Aorta (tissue), 5 donors: ENCODE data around the gene HDAC1. TPM values are rescaled to one million over a fixed set of nuclear protein-coding genes. Genes with fewer than 3 reads are reported as not detected.

Experiments used
- ATAC-seq: fragments of 200-7000 bp; cut with Tn5 transposase; one replicate; pipeline ENCODE4 v1.9.1; 2022; ENCODE audit warnings: moderate library complexity; ENCODE audit not compliant: low FRiP score
- DNase-seq, 2 donors: peaks; one replicate each; pipeline ENCODE4 v3.0.0-alpha.2; 2020
- H3K27ac ChIP-seq, 2 donors: one replicate each; pipeline ENCODE4 v1.5.1; 2013; ENCODE audit warnings: low read length in 2 of 2, mild to moderate bottlenecking in 2 of 2, moderate library complexity in 2 of 2, control low read depth in 1 of 2, inconsistent platforms in 1 of 2, low read depth in 1 of 2
- H3K27me3 ChIP-seq, 2 donors: one replicate each; pipeline ENCODE4 v1.6.1; 2013; ENCODE audit warnings: control low read depth in 1 of 2, low read length in 1 of 2, mild to moderate bottlenecking in 1 of 2, moderate library complexity in 1 of 2; ENCODE audit not compliant: insufficient read depth in 2 of 2, control insufficient read depth in 1 of 2
- H3K36me3 ChIP-seq, 2 donors: one replicate each; pipeline ENCODE4 v1.6.1; 2013; ENCODE audit warnings: control low read depth in 1 of 2, low read length in 1 of 2, mild to moderate bottlenecking in 1 of 2; ENCODE audit not compliant: insufficient read depth in 2 of 2, control insufficient read depth in 1 of 2
- H3K4me1 ChIP-seq, 2 donors: one replicate each; pipeline ENCODE4 v1.6.1; 2013; ENCODE audit warnings: low read length in 2 of 2, control low read depth in 1 of 2, mild to moderate bottlenecking in 1 of 2, moderate library complexity in 1 of 2; ENCODE audit not compliant: insufficient read depth in 2 of 2, control insufficient read depth in 1 of 2
- H3K4me3 ChIP-seq, 2 donors: one replicate each; pipeline ENCODE4 v1.5.1; 2013; ENCODE audit warnings: low read length in 2 of 2, control low read depth in 1 of 2, mild to moderate bottlenecking in 1 of 2
- H3K9me3 ChIP-seq: one replicate; pipeline ENCODE4 v1.6.1; 2013; ENCODE audit warnings: mild to moderate bottlenecking, low read length; ENCODE audit not compliant: control insufficient read depth
- WGBS, 2 donors: extraction: QIAGEN DNeasy Blood & Tissue Kit; methylation state at CpG; one replicate each; pipeline ENCODE4 v1.1.7; 2013; 5-methylcytosine and 5-hydroxymethylcytosine counted together
- intact Hi-C, 2 donors: fragments of 100-400 bp; cut with DNase I; formaldehyde crosslinking; loops; one replicate each; pipeline versions ENCODE4 v1.14.2 to v1.15.0; 2022
- polyA plus RNA-seq, 2 donors: library from polyadenylated mRNA; stranded (reverse); fragments of 200-250 nt; gene quantifications; one replicate each; pipeline ENCODE4 v1.2.3, GENCODE V29; 2013
- total RNA-seq, 2 donors: library from RNA; stranded (reverse); fragmentation: NEBNext Ultra II Directional; extraction: Animal tissue kit (Norgen Biotek cat#: 25700); gene quantifications; one replicate each; pipeline ENCODE4 v1.2.1, GENCODE V29; 2021
- donor health status: healthy with polysubstance abuse.
- donor health status: Bipolar disorder and iron deficiency.
- donor health status: DM: no; HTN: no; CAD: no.
- donor health status: DM: no; HTN: no; CAD: no.
- donor health status: DM: yes; HTN: yes; CAD: no.

Gene HDAC1
- total and polyA plus RNA-seq, 4 donors: 37.2 to 65.5 (median 51.7) TPM

DNA sequence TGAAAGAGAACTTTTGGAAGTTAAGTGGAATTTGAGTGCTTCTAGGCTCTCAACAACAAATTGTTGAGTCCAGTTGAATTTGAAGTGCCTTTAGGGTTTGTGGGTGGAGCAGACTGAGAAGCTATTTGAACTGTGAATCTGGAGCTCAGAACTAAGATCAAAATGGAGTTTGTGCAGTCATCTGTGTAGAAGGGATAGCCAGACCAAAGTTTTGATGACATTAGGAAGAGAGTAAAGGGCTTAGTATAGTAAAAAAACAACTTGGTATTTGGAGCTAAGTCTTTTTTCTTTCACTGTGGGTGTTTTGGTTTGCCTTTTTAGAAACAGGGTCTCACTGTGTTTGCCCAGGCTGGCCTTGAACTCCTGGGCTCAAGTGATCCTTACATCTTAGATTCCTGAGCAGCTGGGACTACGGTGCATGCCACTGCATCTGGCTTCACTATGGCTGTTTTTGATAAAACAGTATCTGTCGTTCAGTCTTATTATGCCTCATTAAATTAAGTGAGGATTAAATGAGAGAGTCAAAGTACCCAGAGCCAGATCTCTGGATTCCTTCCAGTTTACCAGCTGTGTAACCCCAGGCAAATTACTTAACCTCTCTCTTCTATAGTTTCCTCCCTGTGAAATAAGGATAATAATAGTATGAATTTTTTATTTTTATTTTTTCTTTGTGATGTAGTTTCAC, 20.0 kb downstream of the HDAC1 start:
- Histone ChIP-seq H3K4me1 (no peaks in the 10 kb centered on the region), H3K9me3 (no peaks in the 10 kb centered on the region), H3K27me3 (no peaks in the 10 kb centered on the region), H3K27ac (no peak overlapping the region), H3K4me3 (no peak overlapping the region), H3K36me3 (peaks cover 0 to 2% of the 10 kb centered on the region in 2 donors)
- DNase-seq (no peak), ATAC-seq (no peak)
- 66 to 69% methylated on average over 2 of the region's 2 CpGs for WGBS, 2 donors
- intact Hi-C loops: no loop called here

DNA sequence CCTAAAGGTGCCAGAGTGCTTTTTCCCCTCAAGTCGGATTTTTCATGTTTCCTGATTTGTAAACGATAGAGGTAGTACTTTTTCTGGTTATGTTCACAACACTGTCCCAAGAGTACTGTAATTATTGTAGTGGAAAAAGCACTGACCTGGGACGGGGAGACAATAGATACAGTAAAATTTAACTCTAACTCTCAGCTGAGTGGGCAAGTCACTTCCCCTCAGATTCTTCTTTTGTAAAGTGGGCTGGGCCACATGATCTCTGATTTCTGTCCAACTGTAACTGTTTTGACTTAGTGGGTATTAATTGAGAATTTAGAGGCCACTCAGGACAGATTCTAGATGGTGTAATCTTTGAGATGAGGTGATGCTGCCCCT, 25.0 kb downstream of the HDAC1 start:
- H3K27me3 ChIP-seq: no peaks in the 10 kb centered on the region
- ATAC-seq: no peak
- no peak overlapping the region for H3K27ac ChIP-seq
- H3K4me3 ChIP-seq: no peak overlapping the region
- intact Hi-C loops: no loop called here
- WGBS, 2 donors: 71 to 79% methylated on average over 3 of the region's 3 CpGs
- no peak for DNase-seq
- peaks cover 2% of the 10 kb centered on the region in 2 donors for H3K36me3 ChIP-seq
- H3K4me1 ChIP-seq: no peaks in the 10 kb centered on the region
- H3K9me3 ChIP-seq: no peaks in the 10 kb centered on the region

DNA sequence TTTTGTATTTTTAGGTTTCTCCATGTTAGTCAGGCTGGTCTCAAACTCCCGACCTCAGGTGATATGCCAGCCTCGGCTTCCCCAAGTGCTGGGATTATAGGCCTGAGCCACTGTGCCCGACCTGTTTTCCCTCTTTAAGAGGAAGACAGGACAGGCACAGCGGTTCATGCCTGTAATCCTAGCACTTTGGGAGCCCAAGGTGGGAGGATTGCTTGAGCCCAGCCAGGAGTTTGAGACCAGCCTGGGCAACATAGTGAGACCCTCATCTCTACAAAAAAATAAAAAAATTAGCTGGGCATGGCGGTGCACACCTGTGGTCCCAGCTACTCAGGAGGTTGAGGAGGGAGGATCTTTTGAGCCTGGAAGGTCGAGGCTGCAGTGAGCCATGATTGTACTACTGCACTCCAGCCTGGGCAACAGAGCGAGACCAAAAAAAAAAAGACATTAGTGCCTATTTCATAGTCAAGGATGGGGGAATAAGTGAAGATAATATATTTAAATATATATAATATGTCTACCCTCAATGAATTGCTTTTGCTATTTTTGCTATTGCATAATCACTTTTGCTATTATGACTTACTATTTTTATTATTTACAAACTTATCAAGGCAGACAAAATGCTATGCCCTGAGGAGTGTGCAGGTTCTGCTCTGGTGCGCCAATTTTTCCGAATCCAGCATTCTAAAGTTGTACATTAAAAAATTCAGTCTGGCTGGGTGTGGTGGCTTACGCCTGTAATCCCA, 26.4 kb downstream of the HDAC1 start:
- ATAC-seq: no peak
- H3K9me3 ChIP-seq: no peaks in the 10 kb centered on the region
- WGBS, 2 donors: 97 to 98% methylated on average over 10 of the region's 10 CpGs
- H3K36me3 ChIP-seq: peaks cover 2% of the 10 kb centered on the region in 2 donors
- H3K4me3 ChIP-seq: no peak overlapping the region
- no peak overlapping the region for H3K27ac ChIP-seq
- H3K4me1 ChIP-seq: no peaks in the 10 kb centered on the region
- no peaks in the 10 kb centered on the region for H3K27me3 ChIP-seq
- DNase-seq: no peak
- intact Hi-C loops: no loop called here

DNA sequence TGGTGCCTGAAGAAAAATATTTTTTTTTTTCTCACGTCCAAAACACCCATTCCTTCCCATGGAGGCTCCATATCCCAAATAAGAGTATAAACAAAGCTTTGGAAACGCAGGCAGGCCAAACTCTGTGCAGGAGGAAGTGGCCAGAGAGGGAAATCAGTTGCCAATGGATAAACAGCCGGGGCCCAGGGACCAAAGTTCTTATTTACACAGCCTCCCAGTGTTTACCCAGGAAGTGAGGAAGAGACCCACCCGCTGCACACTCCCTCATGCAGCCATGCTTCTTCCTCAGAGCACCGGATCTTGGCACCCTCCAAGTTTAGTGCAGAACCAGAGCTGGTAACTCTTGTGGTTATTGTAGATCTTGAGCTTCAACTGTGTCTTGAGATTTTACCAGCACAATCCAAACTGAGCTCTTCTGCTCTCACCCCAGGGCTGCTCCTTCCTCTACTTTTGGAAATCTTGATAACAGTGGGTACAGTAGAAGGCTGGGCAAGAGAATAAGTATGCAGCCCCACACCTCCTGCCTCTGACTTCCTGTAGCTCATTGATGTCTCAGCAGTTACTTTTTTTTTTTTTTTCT, 29.9 kb downstream of the HDAC1 start:
- WGBS, 2 donors: 28 to 38% methylated on average over 5 of the region's 5 CpGs
- no peak for DNase-seq
- no peak overlapping the region for H3K4me3 ChIP-seq
- peaks cover under 1 to 2% of the 10 kb centered on the region in 2 donors for H3K36me3 ChIP-seq
- no peaks in the 10 kb centered on the region for H3K4me1 ChIP-seq
- no peaks in the 10 kb centered on the region for H3K9me3 ChIP-seq
- no peak for ATAC-seq
- intact Hi-C loops: no loop called here
- no peaks in the 10 kb centered on the region for H3K27me3 ChIP-seq
- H3K27ac ChIP-seq: no peak overlapping the region

DNA sequence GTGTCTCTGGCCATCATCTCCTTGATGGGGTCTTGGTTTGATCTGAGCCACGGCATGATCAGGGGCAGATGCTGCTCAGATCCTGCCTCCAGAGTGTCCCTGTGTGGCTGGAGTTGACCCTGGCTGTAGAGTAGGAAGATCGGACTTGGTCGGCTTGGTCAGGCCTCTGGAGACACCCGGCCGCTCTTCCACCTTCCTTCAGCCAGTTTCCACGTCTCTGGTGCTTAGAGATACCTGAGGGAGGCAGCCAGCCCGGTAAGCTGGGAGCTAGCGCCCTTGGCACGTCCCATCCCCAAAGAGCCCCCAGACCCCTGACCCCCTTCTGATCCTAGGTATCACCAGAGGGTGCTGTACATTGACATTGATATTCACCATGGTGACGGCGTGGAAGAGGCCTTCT, 35.3 kb downstream of the HDAC1 start:
- peaks cover 6 to 10% of the 10 kb centered on the region in 2 donors for H3K36me3 ChIP-seq
- intact Hi-C loops: no loop called here
- H3K27me3 ChIP-seq: no peaks in the 10 kb centered on the region
- peak in 1 of 2 donors; percentile 51 for DNase-seq
- whole genome bisulfite sequencing, 2 donors: 92 to 95% methylated on average over 11 of the region's 11 CpGs
- no peaks in the 10 kb centered on the region for H3K9me3 ChIP-seq
- no peak overlapping the region for H3K27ac ChIP-seq
- H3K4me1 ChIP-seq: no peaks in the 10 kb centered on the region
- ATAC-seq: no peak
- H3K4me3 ChIP-seq: no peak overlapping the region

DNA sequence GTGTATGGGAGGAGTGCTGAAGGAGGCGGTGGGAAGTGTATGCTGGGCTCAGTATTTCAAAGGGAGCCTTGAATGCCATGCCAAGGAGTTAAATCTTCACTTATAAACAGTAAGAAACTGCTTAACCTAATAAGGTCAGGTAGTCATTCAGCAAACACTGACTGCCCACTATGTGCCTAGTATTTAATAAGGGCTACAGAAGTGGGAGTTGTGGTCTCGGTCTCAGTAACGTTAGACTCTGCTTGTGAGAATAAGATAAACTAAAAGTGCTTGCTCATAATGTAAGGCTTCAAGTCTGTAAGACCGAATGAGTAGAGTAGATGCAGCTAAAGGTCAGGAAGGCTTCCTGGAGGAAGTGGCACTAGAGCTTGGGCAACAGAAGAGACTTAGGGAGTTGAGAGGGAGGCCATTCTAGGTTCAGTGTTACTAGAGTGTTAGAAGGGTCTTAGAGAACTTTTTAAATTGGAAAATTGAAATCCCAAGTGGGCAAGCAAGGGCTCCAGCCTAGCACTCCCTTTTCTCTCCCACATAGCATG, 38.1 kb downstream of the HDAC1 start:
- H3K9me3 ChIP-seq: no peaks in the 10 kb centered on the region
- no peaks in the 10 kb centered on the region for H3K27me3 ChIP-seq
- H3K4me1 ChIP-seq: no peaks in the 10 kb centered on the region
- ATAC-seq (no peak), DNase-seq (no peak)
- H3K36me3 ChIP-seq: peaks cover 6 to 15% of the 10 kb centered on the region in 2 donors
- H3K4me3 ChIP-seq: no peak overlapping the region
- no peak overlapping the region for H3K27ac ChIP-seq
- intact Hi-C loops: no loop called here
- WGBS, 2 donors: 86 to 93% methylated on average over 4 of the region's 4 CpGs

DNA sequence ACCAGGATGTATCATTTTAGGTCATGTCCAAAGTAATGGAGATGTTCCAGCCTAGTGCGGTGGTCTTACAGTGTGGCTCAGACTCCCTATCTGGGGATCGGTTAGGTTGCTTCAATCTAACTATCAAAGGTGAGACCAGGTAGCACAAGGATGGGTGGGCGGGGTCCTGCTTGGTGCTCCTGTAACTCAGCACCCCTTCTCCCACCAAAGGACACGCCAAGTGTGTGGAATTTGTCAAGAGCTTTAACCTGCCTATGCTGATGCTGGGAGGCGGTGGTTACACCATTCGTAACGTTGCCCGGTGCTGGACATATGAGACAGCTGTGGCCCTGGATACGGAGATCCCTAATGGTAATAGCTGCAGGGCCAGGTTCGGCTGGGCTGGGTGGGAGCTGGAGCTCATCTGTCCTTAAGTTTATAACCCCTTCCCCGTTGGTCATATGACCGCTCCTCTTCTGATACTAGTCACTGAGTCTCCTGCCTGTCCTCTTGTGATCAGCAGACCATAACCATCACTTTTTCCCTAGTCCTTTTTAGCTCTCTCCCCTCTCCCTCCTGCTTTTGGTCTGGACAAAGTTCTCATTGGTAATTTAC, 38.8 kb downstream of the HDAC1 start:
- intact Hi-C loops: no loop called here
- Histone ChIP-seq H3K27ac (no peak overlapping the region), H3K36me3 (peaks cover 6 to 15% of the 10 kb centered on the region in 2 donors), H3K9me3 (no peaks in the 10 kb centered on the region), H3K4me1 (no peaks in the 10 kb centered on the region), H3K27me3 (no peaks in the 10 kb centered on the region), H3K4me3 (no peak overlapping the region)
- ATAC-seq: no peak
- DNase-seq: peak in 1 of 2 donors; percentile 53
- WGBS, 2 donors: 86 to 93% methylated on average over 12 of the region's 12 CpGs

DNA sequence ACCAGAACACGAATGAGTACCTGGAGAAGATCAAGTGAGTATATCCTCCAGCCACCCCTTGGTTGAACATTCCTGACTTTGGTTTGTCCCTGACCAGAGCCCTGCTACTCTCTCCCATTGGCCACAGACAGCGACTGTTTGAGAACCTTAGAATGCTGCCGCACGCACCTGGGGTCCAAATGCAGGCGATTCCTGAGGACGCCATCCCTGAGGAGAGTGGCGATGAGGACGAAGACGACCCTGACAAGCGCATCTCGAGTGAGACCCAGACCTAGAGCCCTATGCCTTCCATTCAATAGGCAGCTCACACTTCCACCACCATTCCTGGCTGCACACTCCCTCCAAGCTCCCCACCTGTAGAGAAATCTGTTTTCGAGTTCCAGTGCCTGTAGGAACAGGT, 39.7 kb downstream of the HDAC1 start:
- DNase-seq (peak in 1 of 2 donors; percentile 26), ATAC-seq (no peak)
- no peaks in the 10 kb centered on the region for H3K9me3 ChIP-seq
- no peak overlapping the region for H3K4me3 ChIP-seq
- peaks cover 6 to 15% of the 10 kb centered on the region in 2 donors for H3K36me3 ChIP-seq
- whole genome bisulfite sequencing, 2 donors: 91 to 92% methylated on average over 12 of the region's 12 CpGs
- no peak overlapping the region for H3K27ac ChIP-seq
- H3K4me1 ChIP-seq: no peaks in the 10 kb centered on the region
- intact Hi-C loops: no loop called here
- H3K27me3 ChIP-seq: no peaks in the 10 kb centered on the region
